NCI-H1092 (cell line): ENCODE data around the gene ISOC1.

Source experiments
- DNase-seq: peaks from one replicate; lab custom pipeline; 2025; lab: John Stamatoyannopoulos, UW

ISOC1 gene

DNA sequence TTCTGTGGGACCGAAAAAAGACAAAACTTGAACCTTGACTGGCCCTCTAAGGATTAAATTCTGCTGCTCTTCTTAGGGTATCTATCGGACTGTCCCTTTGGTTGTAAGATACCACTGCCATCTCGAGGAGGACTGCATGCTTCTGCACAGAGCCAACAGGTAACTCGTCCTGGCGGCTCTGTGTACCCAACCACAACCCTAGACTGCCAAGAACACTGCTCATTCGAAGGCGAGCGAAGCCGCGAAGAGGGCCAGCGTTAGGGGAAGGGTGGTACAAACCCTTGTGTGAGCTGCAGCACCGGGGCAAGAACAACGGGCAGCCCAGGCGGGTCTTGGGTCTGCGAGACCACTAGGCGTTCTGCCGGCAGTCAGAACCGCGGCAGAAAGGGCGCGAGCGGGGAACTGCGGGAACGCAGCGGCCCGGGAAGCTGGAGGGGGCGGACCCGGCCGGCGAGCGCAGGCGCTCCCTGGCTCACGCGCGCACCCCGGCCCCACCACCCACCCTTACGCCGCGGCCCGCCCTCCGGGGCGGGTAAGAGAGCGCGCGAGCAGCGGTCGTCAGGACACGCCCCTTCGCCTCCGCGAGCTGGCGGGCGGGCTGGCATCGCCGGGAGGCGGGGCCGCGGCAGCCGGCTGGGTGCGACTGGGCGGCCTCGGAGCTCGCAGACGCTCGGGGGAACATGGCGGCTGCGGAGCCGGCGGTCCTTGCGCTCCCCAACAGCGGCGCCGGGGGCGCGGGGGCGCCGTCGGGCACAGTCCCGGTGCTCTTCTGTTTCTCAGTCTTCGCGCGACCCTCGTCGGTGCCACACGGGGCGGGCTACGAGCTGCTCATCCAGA is at the start of gene ISOC1:
Gene ISOC1 (plus strand): TSS at position 663 of the 837 bp plus-strand sequence. CDS start 18 bp downstream, at position 681.
- DNase-seq: peak; percentile 74

DNA sequence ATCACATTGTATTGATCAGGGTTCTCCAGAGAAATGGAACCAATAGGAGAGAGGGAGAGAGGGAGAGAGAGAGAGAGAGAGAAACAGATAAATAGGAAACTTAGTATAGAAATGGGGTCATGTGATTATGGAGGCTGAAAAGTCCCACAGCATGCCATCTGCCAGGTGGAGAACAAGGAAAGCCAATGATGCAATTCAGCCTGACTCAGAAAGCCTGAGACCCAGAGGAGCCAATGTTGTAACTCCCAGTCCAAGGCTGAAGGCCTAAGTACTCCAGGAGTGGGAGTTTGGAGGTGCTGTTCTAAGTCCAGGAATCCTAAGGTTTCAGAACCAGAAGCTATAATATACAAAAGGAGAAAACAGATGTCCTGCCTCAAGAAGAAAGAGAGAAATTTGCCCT is 48.4 kb upstream of the ISOC1 start:
- no peak for DNase-seq

DNA sequence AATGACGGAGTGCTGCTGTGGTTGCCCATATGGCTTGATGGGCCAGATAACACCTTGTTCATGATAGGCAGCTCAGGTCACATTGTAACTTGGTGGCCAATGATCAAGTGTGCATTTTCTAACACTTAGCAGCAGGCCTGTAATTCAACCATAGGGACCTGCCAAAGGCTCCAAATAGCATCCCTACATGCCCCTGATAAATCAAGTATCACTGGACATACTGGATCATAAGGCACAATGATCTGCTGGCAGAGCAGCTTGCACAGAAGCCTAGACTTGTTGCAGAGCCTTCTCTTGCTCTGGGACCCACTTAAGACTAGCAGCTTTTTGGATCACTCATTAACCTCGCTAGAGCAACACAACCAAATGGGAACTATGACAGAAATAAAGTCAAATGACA is 46.0 kb upstream of the ISOC1 start:
- DNase-seq: no peak

DNA sequence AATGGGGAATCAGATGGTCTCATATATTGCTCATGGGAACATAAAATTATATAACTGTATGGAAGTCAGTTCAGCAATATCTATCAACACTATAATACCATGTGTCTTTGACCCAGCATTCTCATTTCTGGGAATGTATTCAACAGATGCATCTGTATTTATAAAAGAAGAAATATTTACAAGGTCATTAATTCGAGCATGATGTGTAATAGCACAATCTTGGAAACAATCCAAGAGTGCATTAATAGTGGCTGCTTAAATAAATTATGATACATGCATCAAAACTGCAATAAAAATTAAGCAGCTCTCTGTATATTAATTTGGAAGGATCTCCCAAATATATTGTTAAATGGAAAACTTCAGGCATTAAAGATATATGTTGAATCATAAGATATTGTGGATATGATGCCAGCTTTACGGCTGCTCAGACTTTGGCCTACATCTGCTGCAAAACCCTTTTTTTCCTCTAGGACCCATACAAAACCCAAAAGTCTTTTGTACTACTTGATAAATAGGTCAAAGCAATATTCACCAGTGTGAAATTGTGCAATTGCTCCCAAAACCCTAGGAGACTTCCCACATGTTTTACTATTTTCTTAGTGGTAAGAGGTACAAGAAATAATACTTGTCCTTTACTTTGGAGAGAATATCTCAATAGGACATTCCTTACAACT is 45.3 kb upstream of the ISOC1 start:
- DNase-seq: no peak

DNA sequence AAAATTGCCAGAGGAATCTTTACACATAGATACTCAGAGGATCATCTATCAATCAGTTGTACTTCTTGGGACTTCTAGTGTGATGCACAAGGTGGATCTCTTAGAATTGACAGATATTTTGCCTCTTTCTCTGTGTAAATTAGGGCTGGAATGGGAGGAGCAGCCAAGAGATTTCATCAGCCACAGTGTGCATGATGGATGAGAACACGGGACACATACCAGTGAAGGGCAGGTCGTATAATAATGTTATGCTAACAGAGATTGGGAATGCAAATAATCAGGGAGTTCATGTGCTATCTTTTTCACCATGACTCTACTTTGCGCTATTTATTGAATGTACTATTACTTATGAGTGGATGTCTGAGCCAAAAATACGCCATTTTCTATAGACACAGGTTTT is 43.3 kb upstream of the ISOC1 start:
- no peak for DNase-seq

DNA sequence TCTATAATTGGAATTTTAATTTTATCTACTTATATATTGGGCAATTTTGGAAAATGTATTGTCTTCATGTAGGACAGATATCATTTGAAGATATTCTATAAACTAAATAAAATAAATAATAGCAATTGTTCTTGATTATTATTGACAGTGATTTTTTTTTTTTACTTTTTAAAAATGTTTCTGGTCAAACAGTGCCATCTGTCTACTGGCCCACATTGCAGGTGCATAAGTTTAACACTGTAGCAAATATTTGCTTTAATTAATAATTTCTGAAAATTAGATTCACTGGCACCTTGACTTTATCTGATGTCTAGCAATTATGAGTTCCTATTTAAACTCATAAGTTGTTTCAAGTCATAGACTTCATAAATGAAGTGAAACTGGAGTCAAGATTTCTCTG is 41.1 kb upstream of the ISOC1 start:
- no peak for DNase-seq

DNA sequence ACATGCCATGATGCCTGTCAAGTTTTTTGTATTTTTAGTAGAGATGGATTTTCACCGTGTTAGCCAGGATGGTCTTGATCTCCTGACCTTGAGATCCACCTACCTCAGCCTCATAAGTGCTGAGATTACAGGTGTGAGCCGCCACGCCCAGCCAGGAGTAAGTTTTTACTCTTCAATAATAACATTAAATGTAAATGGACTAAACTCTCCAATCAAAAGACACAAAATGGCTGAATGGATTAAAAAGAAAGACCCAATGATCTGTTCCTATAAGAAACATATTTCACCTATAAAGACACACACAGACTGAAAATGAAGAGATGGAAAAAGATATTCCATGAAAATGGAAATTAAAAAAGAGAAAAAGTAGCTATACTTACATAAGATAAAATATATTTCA is 37.2 kb upstream of the ISOC1 start:
- no peak for DNase-seq

DNA sequence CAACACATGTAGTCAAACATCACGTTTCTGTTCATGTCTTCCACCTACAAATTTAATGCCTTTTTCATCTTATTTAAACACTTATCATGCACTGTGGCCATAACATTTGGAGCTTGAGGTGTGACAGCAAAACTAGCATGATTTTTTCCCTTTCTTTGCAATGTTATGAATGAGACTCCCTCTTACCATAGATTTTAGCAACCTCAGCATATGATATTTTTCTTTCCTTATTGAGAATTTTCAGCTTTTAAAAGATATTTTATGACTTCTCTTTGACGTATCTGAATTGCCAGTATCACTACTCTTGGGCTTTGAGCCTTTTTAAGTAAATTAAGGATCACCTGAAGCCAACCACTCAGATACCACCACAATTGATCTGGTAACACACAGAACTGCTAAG is 32.7 kb upstream of the ISOC1 start:
- DNase-seq: no peak

DNA sequence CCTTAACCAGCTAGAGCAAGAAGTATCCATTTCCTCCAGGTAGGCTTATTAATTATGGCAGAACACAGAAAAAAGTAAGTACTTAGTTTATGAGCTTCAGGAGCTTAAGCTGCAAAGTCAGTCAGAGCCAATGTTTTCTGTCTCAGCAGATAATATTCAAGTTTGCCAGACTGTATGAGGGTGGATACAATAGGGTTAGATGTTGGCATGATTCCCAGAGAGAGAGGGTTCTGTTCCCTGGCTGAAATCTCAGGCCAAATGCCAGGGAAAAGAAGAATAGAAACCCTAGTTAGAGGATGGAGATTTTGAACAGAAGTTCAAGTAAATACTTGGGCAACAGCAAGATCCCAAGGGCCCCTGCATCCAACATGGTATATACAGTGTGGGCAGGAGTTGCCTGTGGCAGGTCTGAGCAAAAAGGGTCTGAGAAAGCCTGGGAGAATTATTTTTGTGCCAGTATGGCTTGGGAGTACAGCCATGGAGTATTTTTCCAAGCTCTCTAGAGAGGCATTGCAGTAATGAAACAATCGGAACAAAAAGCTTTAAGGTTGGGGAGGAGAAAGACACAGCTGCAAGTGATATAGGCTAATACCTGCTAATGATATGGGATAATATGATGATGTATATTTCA is 31.0 kb upstream of the ISOC1 start:
- DNase-seq: peak; percentile 8

DNA sequence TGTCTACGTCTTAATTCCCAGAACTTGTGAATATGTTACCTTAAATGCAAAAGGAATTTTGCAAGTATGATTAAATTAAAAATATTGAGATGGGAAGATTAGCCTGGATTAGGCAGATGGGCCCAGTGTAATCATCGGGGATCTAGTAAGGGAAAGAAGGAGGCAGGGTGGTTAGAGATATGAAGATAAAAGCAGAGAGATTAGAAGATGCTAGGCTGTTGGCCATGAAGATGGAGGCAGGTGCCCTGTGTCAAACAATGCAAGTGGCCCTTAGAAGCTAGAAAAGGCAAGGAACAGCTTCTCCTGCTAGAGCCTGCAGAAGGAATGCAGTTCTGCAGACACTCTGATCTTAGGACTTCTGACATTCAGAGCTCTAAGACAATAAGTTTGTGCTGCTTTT is 28.8 kb upstream of the ISOC1 start:
- DNase-seq: no peak

DNA sequence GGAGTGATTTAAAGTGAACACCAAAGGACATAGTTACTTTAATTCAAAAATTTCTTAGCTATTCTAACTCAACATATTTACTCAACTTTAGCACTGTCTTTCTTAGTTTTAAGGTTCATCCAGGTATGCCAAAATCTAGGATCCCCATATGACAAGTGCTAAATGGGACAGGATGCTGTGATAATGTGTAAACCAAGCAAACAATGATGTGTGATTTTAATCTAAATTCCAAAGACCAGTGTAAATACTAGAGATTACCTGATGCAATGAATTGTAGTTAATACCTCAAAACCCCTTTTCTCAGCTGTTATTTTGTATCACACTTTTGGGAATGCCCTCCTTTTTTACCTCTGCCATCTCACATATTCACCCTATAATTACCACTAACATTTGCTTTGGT is 26.8 kb upstream of the ISOC1 start:
- DNase-seq: no peak

DNA sequence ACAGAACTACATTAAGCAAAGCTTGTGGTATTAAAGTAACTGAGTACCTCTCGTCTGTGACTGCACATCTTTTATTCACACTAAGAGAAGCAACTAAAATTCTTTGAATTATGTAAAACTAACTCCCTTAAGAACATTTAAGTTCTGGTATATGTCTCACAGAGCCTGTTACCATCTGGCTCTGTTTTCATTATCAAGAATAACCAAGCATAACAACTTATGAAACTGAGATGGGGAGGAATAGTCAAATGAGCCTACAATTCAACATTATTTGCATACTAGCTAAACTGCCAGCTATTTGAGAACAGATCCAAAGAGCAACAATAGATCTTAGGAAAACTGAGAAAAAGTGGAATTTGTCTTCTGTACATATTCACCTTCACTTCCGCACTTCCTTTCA is 25.3 kb upstream of the ISOC1 start:
- DNase-seq: no peak

DNA sequence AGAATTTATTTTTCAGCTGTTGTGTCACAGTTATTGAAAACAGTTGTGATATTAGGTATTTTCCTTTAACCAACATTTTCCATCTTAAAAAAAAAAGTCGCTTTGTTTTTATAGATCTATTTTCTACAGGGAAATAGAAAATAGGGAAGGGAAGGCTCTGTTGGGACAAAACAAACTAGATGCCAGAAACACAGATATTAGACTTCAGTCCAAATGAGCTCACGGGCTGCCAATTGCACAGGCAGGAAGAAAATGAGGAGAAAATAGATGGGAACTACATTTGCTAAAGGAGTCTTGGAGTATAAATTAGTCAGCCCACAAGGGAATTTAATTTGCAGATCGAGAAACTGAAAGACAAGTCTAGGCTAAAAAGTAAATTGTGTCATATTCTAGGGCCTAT is 21.4 kb upstream of the ISOC1 start:
- DNase-seq: no peak

DNA sequence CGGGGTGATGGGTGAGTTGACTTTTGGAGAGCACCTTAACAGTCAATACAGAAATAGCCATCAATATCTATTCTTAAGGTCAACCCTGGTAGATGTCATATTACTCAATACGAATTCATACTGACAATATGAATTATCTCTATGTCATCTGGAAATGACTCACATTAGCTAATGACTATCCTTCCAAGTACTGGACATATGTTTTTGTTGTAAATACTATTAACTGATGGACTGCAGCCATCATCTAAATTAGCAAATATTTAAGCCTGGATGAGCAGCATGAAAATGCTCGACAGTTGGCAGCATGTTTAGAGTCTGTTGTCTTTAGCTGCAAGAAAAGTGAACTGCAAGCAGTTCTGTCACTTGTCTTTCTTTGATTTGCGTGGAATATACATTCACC is 19.6 kb upstream of the ISOC1 start:
- no peak for DNase-seq

DNA sequence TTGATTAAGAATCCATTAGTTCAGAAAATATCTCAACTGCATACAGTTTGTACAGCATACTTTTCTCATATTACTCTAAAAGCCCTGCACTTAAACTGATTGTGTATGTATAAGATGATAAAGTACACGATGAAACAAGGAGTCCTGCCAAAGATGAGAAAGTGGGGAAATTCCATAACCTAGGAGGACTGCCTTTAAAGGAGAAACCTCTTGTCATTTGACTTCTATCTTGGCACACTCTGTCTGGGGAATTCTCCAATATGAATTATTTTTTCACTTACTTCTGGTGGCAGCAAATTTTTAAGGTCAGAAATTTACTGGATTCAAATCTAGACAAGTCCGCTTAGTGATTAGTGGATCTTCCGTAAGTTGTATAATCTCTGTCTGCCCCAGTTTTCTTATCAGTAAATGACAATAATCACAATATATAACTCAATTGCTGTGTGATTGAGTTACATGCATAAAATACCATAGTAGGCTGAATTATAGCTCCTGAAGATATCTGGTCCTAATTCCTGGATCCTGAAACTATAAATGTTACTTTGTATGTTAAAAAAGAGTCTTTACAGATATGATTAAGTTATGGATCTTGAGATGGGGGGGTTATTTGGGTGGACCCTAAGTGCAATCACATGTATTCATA is 17.0 kb upstream of the ISOC1 start:
- DNase-seq: no peak

DNA sequence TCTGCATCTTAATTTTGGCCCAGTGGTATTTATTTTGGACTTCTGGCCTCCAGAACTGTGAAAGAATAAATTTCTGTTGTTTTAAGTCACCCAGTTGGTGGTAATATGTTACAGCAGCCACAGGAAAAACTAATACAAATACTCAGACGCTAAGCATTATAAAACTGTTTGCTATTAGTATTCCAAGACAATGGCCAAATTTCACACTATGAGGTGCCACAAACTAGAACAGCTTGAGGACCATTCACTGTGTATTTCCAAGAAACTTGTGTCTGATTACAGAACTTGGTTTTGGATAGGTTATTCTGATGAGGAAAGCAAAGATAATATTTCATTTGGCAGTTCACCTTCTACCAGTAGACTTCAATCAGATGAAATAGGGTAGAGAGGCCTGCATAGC is 16.3 kb upstream of the ISOC1 start:
- no peak for DNase-seq

DNA sequence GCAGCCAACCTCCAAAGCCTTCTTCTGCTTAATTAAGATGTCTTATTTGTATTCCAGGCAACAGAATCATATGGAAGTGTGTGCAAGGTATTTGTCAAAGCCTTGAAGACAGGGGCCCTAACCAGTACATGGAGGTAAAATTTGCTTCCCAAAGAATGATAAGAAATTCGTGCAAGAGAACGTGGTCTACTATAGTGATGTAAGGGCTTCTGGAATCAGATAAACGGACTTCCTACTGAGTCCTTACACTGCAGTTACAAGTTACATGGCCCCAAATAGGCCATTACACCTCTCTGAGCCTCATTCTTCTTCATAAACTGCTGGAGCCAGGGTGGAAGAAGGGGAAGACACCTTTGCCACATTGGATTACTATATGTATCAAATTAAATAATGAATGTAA is 15.9 kb upstream of the ISOC1 start:
- no peak for DNase-seq

DNA sequence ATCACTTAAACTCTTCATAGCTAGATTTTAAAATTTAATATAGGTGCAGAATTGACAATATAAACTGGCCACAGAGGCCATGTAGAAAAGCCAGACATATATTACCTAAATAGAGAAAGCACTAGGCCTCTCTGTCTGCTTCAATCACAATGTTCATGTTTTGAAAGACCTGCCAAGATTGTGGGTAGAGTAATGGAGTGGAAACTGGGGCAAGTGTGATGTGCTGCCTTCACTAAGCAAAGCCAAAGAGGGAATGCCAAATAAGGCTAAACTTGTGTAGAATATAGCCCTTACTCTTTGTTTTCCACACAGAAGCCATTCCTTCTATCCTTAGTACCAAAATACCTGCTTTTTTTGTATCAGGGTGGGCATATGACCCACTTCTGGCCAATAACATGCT is 15.1 kb upstream of the ISOC1 start:
- DNase-seq: no peak

DNA sequence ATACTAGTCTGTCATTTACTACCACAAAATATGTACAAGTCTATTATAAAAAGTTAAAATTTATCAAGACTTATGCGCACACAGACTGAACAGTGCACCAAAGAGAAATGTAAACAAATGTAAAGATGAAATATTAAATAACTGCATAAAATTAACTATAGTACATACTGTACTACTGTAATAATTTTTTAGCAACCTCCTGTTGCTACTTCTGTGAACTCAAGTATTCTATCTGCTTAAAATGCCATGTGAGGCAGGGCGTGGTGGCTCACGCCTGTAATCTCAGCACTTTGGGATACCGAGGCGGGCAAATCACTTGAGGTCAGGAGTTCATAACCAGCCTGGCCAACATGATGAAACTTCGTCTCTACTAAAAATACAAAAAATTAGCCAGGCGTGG is 13.8 kb upstream of the ISOC1 start:
- DNase-seq: no peak

DNA sequence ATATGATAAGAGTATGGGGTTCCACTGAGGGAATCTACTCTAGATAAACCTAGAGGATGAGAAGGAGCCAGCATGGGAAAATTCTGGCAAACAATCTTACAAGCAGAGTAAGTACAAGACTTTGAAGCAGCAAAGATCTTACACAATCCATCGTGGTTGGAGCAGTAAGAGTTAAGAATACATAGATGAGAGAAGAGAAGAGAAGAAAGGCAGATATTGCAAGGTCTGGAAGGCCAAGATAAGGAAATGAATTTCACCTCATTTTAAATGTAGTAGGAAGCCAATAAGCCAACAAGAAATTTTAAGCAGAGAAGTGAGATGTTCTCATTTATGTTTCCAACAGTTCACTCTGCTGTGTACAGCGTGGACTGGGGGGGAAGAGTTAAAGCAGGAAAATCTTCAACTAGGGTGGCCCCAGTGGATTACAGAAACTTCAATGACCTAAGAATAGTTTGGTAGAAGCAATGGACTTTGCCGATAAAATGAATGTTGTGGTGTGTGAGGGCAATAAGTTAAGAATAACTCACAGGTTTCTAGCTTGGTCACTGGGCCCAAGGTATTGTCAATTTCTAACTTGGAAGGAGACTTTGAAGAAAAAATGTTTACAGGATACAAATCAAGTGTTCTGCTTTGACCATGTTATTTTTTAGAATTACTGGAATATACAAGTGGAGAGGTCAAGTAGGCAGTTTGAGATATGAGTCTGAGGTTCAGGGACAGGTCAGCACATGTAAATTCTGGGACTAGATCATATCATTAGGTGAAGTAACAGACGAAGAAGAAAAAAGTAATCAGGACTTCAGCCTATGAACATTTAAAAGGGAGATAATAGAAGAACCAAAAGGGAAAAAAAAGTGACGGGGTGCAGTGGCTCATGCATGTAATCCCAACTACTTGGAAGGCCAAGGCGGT is 12.1 kb upstream of the ISOC1 start:
- DNase-seq: no peak
